HG02943 (cell line): ENCODE results near the gene CACFD1.

Experiments used
- ATAC-seq: cut with Tn5 transposase; IDR thresholded peaks from one replicate; pipeline ENCODE4 v1.9.1; 2021; ENCODE audit warnings: mild to moderate bottlenecking, low read depth, moderate library complexity; ENCODE audit not compliant: unreplicated experiment

The CACFD1 gene

DNA sequence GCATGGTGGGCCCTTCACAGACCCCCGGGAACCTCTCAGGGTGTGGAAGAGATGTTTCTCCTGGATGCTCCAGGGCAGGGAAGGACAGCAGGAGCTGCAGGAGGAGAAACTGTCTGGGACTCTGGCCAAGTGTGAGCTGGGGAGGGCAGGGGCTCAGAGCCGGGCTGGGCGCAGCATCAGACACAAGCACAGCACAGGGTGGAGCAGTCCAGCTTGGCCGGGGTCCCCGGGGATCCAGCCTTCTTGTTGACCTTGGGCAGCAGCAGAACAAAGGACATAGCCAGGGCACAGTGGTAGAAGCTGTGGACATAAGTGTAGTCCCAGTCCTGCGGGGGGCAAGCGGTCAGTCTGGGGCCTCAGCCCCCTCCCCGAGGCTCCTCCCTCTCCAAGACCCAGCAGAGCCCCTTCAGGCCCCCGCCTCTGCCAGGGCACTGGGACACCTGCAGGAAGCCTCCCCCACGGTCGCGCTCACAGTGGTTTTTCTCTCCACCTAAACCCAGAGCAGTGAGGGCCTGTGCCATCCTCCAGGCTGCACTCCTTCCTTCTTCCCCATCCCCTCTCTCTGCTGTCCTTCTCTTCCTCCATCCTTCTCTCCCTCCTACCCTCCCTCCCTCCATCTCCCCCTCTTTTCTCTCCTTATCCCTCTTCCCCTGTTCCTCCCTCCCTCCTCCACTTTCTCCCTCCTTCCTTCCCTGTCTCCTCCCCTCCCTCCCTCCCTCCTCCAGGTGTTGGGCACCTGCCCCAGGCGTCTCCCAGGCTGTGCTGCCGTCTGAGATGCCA is 54.9 kb downstream of the CACFD1 start:
- ATAC-seq, result no peak

DNA sequence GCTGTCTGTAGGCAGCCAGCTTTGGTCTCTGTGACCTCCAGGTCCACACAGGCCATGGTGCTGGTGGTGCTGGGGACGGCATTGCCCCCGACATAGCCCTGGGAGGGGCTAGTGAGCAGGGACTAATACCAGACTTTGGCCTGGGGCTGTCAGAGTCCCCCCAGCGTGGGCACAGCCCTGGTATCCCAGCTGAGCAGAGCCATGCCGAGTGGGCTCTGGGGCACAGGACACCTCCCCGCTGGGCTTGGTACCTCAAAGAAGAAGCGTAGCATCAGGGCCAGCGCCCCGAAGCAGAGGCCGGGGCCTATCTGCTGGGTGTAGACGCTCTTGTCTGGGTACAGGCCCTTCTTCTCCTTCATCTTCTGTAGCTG is 55.4 kb downstream of the CACFD1 start:
- ATAC-seq, result no peak

DNA sequence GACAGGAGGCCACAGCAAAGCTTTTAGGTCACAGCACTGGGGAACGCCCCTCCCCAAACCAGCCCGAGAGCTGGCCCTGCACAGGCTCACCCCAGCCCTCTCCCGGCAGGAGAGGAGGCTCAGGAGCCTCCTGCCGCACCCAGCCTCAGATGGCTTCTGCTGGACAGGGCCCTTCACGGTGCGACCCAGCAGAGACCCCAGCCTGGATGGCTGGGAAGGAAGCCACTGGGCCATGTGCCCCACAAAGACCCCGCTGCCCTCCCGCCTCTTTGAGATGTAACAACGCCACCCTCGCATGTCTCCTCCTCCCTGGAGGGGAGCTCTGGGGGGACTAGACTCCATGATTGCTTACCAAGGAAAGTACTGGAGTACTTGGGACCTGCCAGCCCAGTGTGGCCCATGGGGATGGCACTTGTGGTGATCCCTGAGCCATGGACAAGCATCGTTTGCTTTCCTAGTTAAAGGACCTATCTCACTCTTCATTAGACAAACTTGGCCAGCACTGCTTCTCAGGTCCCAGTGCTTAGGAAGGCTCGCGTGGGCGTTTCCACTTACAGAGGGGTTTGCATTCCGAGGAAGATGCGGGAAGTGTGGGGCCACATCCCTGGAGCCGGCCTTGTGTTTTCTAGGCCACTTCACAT is 56.0 kb downstream of the CACFD1 start:
- ATAC-seq, result no peak

DNA sequence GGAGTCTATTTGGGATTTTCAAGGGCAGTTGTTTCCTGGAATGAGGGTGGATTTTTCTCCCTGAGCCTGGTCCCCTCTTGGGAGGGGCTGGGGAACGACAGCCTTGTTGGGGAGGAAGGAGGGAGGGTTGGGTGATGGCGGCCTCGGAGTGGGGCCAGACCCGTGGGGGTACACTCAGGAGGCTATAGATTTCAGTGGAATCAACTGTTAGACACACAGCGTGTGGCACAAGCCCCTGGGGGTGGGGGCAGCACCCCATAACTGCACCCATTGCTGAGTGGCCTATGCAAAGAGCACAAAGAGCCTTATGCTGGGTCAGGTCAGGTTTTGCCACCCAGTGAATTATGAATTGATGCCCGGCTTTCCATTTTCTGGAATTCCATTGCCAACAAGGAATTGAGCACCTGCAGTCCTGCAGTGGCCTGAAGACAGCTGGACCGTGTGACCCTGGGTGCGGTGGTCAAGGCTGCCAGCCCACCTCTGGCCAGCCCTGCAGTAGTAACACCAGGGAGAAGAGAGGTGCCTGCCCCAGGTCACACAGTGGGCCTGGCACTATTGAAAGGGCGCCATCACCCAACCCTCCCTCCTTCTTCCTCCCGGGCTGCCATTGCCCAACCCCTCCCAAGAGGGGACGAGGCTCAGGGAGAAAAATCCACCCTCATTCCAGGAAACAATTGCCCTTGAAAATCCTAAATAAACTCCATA is 56.6 kb downstream of the CACFD1 start:
- no peak for ATAC-seq

DNA sequence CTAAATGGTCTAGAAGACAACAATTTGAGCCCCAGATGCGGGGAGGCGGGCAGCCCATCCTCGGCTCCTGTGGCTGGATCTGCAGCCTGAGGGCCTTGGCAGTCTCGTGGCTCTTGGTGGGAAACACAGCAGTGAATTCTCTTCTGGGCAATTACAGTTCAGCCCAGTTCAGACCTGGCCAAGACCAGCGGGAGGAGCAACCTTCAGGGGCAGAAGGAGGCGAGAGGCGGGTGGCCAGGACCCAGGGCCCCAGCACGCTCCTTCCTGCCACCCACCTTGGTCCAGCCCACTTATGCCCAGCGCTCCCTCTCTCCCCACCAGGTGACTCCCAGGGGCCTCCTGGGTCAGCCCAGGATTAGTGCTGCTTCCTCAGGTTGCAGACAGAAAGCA is 57.2 kb downstream of the CACFD1 start:
- no peak for ATAC-seq

DNA sequence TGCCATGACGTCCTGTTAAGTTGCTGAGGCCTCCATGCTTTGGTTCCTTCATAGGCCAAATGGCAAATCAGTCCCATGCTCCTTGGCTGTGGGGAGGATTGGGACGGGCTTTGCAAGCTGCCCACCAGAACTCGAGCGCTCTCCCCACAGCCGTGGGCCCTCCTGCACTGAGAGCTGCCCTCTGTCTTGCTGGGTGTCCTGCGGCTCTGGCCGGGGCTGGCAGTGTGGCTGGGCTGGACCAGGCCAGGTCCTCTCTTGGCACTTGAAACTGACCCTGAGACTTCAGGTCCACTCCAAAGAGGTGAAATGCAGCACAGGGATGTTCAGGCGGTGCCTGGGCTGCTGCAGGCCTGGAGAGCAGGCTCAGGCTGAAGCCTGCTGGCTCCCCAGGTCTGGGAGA is 57.9 kb downstream of the CACFD1 start:
- no peak for ATAC-seq

DNA sequence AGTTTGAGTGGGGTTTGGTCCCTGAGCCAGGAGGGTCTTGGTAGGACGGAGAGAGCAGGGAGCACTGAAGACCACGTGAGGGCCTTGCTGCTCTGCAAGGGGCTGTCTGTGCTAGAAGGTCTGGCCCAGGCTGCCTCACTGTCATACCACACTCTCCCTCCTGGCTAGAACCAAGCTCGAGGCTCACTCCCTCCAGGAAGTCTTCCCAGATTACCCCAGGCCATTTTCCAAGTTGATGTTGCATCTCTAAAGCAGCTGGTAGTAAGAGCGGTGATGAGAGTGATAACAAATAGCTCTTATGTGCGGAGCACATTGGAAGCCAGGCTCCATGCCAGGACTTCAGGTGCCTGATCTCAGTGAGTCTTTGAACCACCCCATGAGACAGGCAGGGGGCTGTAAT is 58.4 kb downstream of the CACFD1 start:
- no peak for ATAC-seq

DNA sequence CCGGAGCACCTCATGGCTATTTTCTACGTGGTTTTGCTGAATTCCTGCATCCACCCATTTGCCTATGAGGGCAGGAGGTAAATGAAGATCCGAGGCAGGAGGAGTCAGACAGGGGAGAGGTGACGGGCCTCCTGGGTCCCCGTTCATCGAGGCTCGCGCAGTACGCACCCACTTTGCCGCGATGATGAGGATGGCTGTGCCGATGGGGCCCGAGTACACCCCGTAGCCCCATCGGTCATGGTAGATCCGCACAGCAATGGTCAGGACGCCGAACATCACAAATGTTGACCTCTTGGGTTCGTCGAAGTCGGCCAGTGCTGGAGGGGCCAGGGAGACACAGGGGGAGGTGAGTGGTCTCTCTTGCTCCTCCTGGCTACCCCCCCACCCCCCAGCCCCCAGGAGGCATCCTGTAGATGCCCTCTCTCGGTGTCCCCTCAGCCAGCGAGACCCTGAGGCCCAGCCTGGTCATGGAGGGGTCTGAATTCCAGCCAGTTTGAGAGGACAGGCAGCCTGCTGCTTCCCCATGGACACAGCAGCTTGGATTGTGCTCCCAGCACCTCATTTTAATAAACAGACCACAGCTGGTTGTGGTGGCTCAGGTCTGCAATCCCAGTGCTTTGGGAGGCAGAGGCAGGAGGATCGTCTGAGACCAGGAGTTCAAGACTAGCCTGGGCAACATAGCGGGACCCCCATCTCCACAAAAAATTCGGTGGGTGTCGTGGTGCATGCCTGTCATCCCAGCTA is 59.1 kb downstream of the CACFD1 start:
- ATAC-seq, result no peak

DNA sequence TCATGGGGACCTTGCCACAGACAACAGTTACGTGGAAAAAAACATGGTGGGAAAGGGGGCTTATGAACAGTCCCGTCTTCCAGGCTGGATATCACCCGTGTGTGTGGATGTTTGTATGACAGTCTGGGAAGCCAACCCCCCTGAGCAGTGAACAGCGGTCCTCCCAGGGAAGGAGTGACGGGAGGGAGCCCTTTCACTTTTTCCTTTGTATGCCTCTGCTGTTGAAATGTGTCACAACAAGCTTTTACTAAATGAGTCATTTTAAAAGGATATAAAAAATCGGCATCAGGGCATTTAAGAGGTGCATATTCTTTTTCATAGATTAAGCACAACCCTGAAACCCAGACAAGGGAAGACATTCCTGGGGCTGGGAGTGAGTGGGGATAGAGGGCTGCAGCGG is 59.9 kb downstream of the CACFD1 start:
- no peak for ATAC-seq

DNA sequence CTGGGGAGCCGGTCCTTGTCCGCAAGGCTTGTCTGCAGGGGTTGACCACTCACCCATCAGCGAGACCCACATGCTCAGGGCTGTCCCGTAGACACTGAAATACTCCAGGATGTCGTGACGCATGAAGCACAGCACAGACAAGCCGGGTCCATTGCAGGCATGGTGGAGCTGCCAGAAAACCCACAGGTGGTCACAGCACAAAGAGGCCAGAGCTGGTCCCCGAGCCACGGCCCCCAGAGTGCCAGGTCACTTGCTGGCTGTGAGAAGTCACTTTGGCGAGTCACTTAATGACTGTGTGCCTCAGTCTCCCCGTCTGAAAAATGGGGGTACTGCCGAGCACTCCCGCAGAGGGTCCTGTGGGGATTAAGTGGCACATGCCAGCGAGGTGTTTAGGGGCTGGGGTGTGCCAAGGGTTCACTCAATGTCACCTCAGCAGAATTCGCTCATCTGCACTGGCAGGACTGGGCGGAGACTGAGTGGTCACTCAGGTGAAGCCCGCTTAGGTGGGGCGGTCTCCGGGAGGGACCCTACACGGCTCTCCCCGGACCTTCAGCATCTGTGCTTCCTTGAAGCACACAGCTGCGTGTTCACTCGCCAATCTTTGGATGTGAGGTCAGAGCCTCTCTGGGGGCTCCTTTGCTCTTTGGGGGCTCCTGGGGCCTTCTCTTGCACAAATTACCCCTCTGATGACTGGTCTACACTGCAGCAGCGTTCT is 60.5 kb downstream of the CACFD1 start:
- no peak for ATAC-seq
